ENCODE data around the gene TUBA1C. TPM values are rescaled to one million over a fixed set of nuclear protein-coding genes. Genes with fewer than 3 reads are reported as not detected.
"Not testable (repeated sequence)": the region's sequence is repeated elsewhere in the genome, so short reads cannot be mapped to it uniquely, and the experiment has no call there.

TUBA1C gene
- total RNA-seq, 1 donor from 2014 or later: 35.0 TPM

DNA sequence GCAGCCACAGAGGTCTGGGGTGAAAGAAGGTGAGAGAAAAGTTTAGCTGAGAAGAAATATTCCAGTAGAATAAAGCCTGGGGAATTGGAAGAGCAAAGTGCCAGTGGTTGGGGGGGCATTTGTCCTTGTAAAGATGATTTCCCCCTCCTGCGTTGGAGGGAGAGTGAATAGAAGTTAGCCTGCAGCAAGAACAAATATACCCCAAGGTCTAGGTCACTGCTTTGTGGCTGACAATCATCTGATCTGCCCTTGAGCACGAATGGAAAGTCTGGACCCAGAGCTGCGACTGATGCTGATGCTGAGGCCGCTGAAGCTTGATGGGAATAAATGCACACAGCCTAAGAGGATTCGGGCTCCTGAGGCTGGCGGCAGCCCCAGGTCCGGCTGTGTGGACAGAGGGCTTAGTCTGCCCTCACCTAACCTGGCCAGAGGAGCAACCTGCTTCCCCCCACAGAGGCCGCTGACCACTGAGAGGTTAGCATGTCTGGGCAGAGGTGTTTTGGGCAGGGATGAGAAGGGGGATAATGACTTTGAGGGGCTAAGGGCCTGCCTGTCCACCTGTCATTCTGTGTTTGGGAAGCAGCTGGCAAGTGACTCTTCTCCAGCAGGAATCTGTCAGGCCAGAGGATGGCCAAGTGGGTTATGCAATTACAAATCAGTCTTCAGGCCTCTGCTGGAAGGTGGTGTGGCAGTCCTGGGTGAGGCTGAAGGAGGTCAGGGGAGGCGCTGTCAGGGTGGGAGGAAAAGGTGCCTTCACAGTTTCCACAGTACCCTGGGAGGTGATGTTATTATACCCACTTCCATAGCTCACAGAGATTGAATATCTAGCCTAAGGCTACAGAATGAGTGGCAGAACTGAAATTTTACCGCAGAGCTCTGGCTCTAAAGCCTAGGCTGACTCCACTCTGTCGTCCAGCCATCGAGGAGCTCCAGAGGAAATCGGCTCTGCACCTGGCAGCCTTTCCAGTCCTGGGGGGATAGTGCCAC lies 11.7 kb downstream of the TUBA1C start:
- Histone ChIP-seq H3K4me1 (peaks cover 11% of the 10 kb centered on the region), H3K27ac (replicated peaks) (no peak overlapping the region), H3K9me3 (replicated peaks) (no peaks in the 10 kb centered on the region), H3K4me3 (no peak overlapping the region), H3K36me3 (peaks cover 22% of the 10 kb centered on the region), H3K27me3 (ENCODE audit: low read depth) (no peaks in the 10 kb centered on the region)
- intact Hi-C loops (cut with micrococcal nuclease): no loop called here
- no peak for DNase-seq
- TF ChIP-seq, protein P1, sequence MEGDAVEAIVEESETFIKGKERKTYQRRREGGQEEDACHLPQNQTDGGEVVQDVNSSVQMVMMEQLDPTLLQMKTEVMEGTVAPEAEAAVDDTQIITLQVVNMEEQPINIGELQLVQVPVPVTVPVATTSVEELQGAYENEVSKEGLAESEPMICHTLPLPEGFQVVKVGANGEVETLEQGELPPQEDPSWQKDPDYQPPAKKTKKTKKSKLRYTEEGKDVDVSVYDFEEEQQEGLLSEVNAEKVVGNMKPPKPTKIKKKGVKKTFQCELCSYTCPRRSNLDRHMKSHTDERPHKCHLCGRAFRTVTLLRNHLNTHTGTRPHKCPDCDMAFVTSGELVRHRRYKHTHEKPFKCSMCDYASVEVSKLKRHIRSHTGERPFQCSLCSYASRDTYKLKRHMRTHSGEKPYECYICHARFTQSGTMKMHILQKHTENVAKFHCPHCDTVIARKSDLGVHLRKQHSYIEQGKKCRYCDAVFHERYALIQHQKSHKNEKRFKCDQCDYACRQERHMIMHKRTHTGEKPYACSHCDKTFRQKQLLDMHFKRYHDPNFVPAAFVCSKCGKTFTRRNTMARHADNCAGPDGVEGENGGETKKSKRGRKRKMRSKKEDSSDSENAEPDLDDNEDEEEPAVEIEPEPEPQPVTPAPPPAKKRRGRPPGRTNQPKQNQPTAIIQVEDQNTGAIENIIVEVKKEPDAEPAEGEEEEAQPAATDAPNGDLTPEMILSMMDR (IDR thresholded peaks at IDR 0.05; ENCODE audit: borderline replicate concordance): no peak

DNA sequence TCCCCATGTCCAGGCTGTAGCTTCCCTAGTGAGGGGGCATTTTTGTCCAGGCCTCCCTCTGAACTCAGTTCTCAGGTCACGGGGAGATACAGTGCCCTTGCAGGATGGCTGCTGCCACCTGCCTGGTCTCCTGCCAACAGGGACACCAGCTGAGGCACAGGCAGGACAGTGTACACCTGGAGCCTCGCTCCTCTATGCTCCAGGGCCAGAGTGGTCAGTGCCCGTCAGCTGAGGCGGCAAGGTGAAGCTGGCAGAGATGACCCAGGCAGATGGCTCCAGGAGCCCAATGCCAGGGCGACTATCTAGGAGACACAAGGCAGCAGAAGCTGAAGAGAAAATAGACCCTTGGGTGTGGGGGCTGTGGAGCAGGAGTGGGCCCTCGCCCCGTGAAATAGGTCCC lies 12.6 kb downstream of the TUBA1C start:
- H3K9me3 ChIP-seq (replicated peaks): no peaks in the 10 kb centered on the region
- no peak overlapping the region for H3K4me3 ChIP-seq
- no peak overlapping the region for H3K27ac ChIP-seq (replicated peaks)
- no peaks in the 10 kb centered on the region for H3K27me3 ChIP-seq (ENCODE audit: low read depth)
- no peak for DNase-seq
- intact Hi-C loops (cut with micrococcal nuclease): no loop called here
- H3K36me3 ChIP-seq: peaks cover 17% of the 10 kb centered on the region
- H3K4me1 ChIP-seq: peaks cover 11% of the 10 kb centered on the region
- TF ChIP-seq, protein P1 (IDR thresholded peaks at IDR 0.05; ENCODE audit: borderline replicate concordance): no peak

DNA sequence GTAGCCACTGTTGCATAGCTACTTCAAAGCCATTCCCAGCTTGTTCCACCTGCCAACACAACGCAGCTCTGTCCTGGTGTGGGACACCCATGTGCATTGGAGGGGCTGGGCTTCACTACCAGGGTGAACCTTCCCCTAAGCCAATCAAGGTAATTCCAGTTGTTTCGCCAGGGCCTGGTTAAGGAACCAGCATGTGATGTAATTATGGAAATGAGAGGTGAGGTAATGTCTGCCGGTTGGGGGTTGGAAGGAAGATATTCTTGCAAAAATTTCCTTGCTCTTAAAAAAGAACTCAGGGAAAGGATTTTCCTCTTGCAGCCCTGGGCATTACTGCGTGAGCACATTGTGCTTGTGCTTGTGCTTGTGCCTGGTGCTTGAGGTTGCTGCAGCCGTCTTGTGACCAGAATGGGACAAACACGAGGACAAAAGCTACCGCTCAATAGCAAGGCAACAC lies 14.9 kb downstream of the TUBA1C start:
- no peaks in the 10 kb centered on the region for H3K36me3 ChIP-seq
- H3K27me3 ChIP-seq (ENCODE audit: low read depth): peaks cover 13% of the 10 kb centered on the region
- DNase-seq: no peak
- TF ChIP-seq, protein P1 (IDR thresholded peaks at IDR 0.05; ENCODE audit: borderline replicate concordance): no peak
- H3K9me3 ChIP-seq (replicated peaks): no peaks in the 10 kb centered on the region
- no peak overlapping the region for H3K27ac ChIP-seq (replicated peaks)
- no peak overlapping the region for H3K4me3 ChIP-seq
- intact Hi-C loops (cut with micrococcal nuclease): no loop called here
- H3K4me1 ChIP-seq: peaks cover 3% of the 10 kb centered on the region

- H3K27me3 ChIP-seq (ENCODE audit: low read depth): peaks cover 21% of the 10 kb centered on the region
- H3K4me1 ChIP-seq; DNase-seq; intact Hi-C loops (cut with micrococcal nuclease); H3K27ac ChIP-seq (replicated peaks); H3K9me3 ChIP-seq (replicated peaks); H3K36me3 ChIP-seq; H3K4me3 ChIP-seq: not testable (repeated sequence)
Observed at GRCh38 chr12:49280545-49280944, 15.7 kb downstream of the TUBA1C start.

- no peaks in the 10 kb centered on the region for H3K4me1 ChIP-seq
- intact Hi-C loops (cut with micrococcal nuclease): no loop called here
- H3K27me3 ChIP-seq (ENCODE audit: low read depth): peaks cover 39% of the 10 kb centered on the region
- H3K9me3 ChIP-seq (replicated peaks): no peaks in the 10 kb centered on the region
- DNase-seq: no peak
- H3K4me3 ChIP-seq: no peak overlapping the region
- no peaks in the 10 kb centered on the region for H3K36me3 ChIP-seq
- TF ChIP-seq, protein P1 (IDR thresholded peaks at IDR 0.05; ENCODE audit: borderline replicate concordance): no peak
- H3K27ac ChIP-seq (replicated peaks): no peak overlapping the region
Observed at GRCh38 chr12:49282302-49282701, 17.4 kb downstream of the TUBA1C start.

GRCh38 chr12:49282740-49283375 lies 18.0 kb downstream of the TUBA1C start:
- H3K4me1 ChIP-seq; H3K4me3 ChIP-seq; intact Hi-C loops (cut with micrococcal nuclease); H3K27ac ChIP-seq (replicated peaks); DNase-seq; H3K9me3 ChIP-seq (replicated peaks); H3K36me3 ChIP-seq: not testable (repeated sequence)
- H3K27me3 ChIP-seq (ENCODE audit: low read depth): peaks cover 44% of the 10 kb centered on the region
